K562 (cell line): ENCODE data around the gene OR2B2. TPM values are rescaled to one million over a fixed set of nuclear protein-coding genes. Genes with fewer than 3 reads are reported as not detected.

ENCODE experiments used
- BDP1 ChIP-seq: IDR thresholded peaks from 3 replicates; pipeline ENCODE4 v1.6.1; 2011; ENCODE audit not compliant: insufficient read length, insufficient read depth
- CBFA2T3 ChIP-seq: fragments of 450-650 bp; IDR thresholded peaks from 2 replicates; pipeline ENCODE4 v1.6.1; 2017
- CBX8 ChIP-seq: fragments of 200-600 bp; sonication (generic); IDR thresholded peaks from 2 replicates; pipeline ENCODE4 v1.6.1; 2012; ENCODE audit warnings: borderline replicate concordance, mixed run types, low read depth, mild to moderate bottlenecking, moderate library complexity, mixed read lengths, low read length, control low read depth, inconsistent platforms; ENCODE audit not compliant: poor library complexity, severe bottlenecking; ENCODE audit errors: extremely low read depth
- ELK1 ChIP-seq: sonication (generic); formaldehyde crosslinking; IDR thresholded peaks from 2 replicates; pipeline ENCODE4 v1.8.1; 2022; ENCODE audit warnings: missing genetic modification reagents
- FOXA1 ChIP-seq: fragments of 450-650 bp; IDR thresholded peaks from 2 replicates; pipeline ENCODE4 v1.6.1; 2016; ENCODE audit warnings: mild to moderate bottlenecking, borderline replicate concordance
- FOXM1 ChIP-seq, 2 experiments: fragments of 450-650 bp in 1 of 2; sonication (generic) in 1 of 2; formaldehyde crosslinking in 1 of 2; IDR thresholded peaks; 2 replicates each; pipeline versions ENCODE4 v1.6.1 to v1.9.0; 2017 to 2022; ENCODE audit warnings: low read depth in 2 of 2, mild to moderate bottlenecking in 2 of 2, missing genetic modification reagents in 1 of 2, moderate library complexity in 1 of 2
- IRF2 ChIP-seq: sonication (generic); formaldehyde crosslinking; IDR thresholded peaks from 2 replicates; pipeline ENCODE4 v1.8.1; 2022; ENCODE audit warnings: mild to moderate bottlenecking, missing genetic modification reagents
- KLF1 ChIP-seq: fragments of 450-650 bp; IDR thresholded peaks from 2 replicates; pipeline ENCODE4 v1.6.1; 2016; ENCODE audit warnings: missing genetic modification characterization, missing compliant biosample characterization
- MCM2 ChIP-seq: fragments of 450-650 bp; IDR thresholded peaks from 2 replicates; pipeline ENCODE4 v1.6.1; 2017; ENCODE audit warnings: low read depth, mild to moderate bottlenecking
- MTF1 ChIP-seq: fragments of 250-450 bp; sonication (Bioruptor Pico); IDR thresholded peaks from 2 replicates; pipeline ENCODE4 v1.9.0; 2021; ENCODE audit warnings: moderate library complexity, mild to moderate bottlenecking, inconsistent platforms, borderline replicate concordance
- PHF20 ChIP-seq: fragments of 450-650 bp; IDR thresholded peaks from 2 replicates; pipeline ENCODE4 v1.6.1; 2018; ENCODE audit not compliant: partially characterized antibody
- POLR2A ChIP-seq: fragments of 450-650 bp; conservative IDR thresholded peaks from 2 replicates; pipeline ENCODE4 v1.6.1; 2016
- RBFOX2 ChIP-seq: fragments of 200-400 bp; formaldehyde crosslinking; IDR thresholded peaks from 2 replicates; pipeline ENCODE4 v1.6.1; 2017; ENCODE audit warnings: low read depth, mild to moderate bottlenecking, low read length, moderate library complexity
- RBM25 ChIP-seq: fragments of 200-400 bp; formaldehyde crosslinking; IDR thresholded peaks from 2 replicates; pipeline ENCODE4 v1.6.1; 2018; ENCODE audit warnings: low read length, low read depth, moderate library complexity; ENCODE audit not compliant: severe bottlenecking
- SOX6 ChIP-seq: fragments of 450-650 bp; IDR thresholded peaks from 2 replicates; pipeline ENCODE4 v1.6.1; 2014; ENCODE audit warnings: mild to moderate bottlenecking
- XRCC4 ChIP-seq: IDR thresholded peaks from one replicate; pipeline ENCODE4 v1.6.1; 2011; ENCODE audit not compliant: insufficient read depth, insufficient read length; ENCODE audit errors: extremely low read depth
- ZBTB34 ChIP-seq: fragments of 250-450 bp; sonication (Bioruptor Pico); IDR thresholded peaks from 2 replicates; pipeline ENCODE4 v1.8.0; 2021; ENCODE audit warnings: mild to moderate bottlenecking, moderate library complexity
- ZNF316 ChIP-seq: fragments of 450-650 bp; IDR thresholded peaks from 2 replicates; pipeline ENCODE4 v1.6.1; 2016
- ZNF41 ChIP-seq: fragments of 250-450 bp; sonication (Bioruptor Pico); conservative IDR thresholded peaks from 2 replicates; pipeline ENCODE4 v1.4.0; 2020; ENCODE audit warnings: mild to moderate bottlenecking
- ZNF511 ChIP-seq: sonication (generic); formaldehyde crosslinking; IDR thresholded peaks from 2 replicates; pipeline ENCODE4 v1.8.0; 2022; ENCODE audit warnings: mild to moderate bottlenecking, missing genetic modification reagents
- ZNF518B ChIP-seq: fragments of 250-450 bp; sonication (Bioruptor Pico); IDR thresholded peaks from 2 replicates; pipeline ENCODE4 v1.5.0; 2021; ENCODE audit warnings: mild to moderate bottlenecking, moderate library complexity
- ZNF639 ChIP-seq, 2 experiments: fragments of 200-800 bp in 1 of 2; sonication (Bioruptor generic) in 1 of 2; sonication (generic) in 1 of 2; formaldehyde crosslinking in 1 of 2; IDR thresholded peaks in 1 of 2; conservative IDR thresholded peaks in 1 of 2; 2 replicates each; pipeline versions ENCODE4 v1.5.0 to v1.6.1; 2016 to 2020; ENCODE audit warnings: missing compliant biosample characterization in 1 of 2, missing genetic modification characterization in 1 of 2, missing genetic modification reagents in 1 of 2
- polyA plus RNA-seq, 8 experiments: library from polyadenylated mRNA; depleted of rRNA in 4 of 8; stranded (reverse) in 5 of 8; unstranded in 3 of 8; fragments of >200 nt; fragmentation: Nextera tagmentation in 2 of 8; fragmentation: Illumina TruSeq in 1 of 8; extraction: Ambion mirVana in 2 of 8; extraction: Trizol in 1 of 8; gene quantifications; 2 replicates each; pipeline versions ENCODE4 v1.2.1 to v1.2.3, GENCODE V29; 2011 to 2014; ENCODE audit warnings: inconsistent platforms in 1 of 8, missing spikeins in 1 of 8
- total RNA-seq, 7 experiments: library from RNA; depleted of rRNA in 6 of 7; stranded (reverse); fragments of >200 nt in 6 of 7; fragmentation: Illumina TruSeq in 2 of 7; extraction: Trizol in 2 of 7; gene quantifications; 2 replicates each; pipeline versions ENCODE4 v1.2.1 to v1.2.3, GENCODE V29; 2011 to 2021; ENCODE audit warnings: low replicate concordance in 1 of 7

The OR2B2 gene
- total and polyA plus RNA-seq, 9 of the 15 experiments (the other 6 are each of a cell fraction or from before 2014, with no cell fraction given) = 0.24 TPM; not detected in 8

- TF ChIP-seq FOXM1 (IDR thresholded peaks at IDR 0.05; ENCODE audit: low read depth) (no peak), FOXM1 (CRISPR knock-in tag; IDR thresholded peaks at IDR 0.05; ENCODE audit: low read depth) (no peak; the same call in 1 of the 2 replicates), MTF1 (no peak), ZNF41 (no peak), ZBTB34 (peak; percentile 55; the same call in 1 of the 2 replicates), MCM2 (no peak), ZNF518B (CRISPR knock-in tag) (no peak), RBM25 (no peak), PHF20 (peak; percentile 44), ZNF639 (CRISPR knock-in tag; conservative IDR thresholded peaks at IDR 0.05 in 1 of 2, IDR thresholded peaks at IDR 0.05 in 1 of 2) (no peak), IRF2 (CRISPR knock-in tag) (no peak), ELK1 (no peak), RBFOX2 (no peak), POLR2A (no peak), BDP1 (no peak), ZNF316 (no peak), KLF1 (no peak), XRCC4 (no peak), SOX6 (no peak; the same call in 1 of the 2 replicates), ZNF511 (CRISPR knock-in tag) (no peak; the same call in none of the 2 replicates), CBFA2T3 (no peak), FOXA1 (no peak), CBX8 (no peak)
Measured at GRCh38 chr6:27892649-27893058, 19.5 kb downstream of the OR2B2 start (continued).
